HG03342 (cell line): ENCODE data around the gene SPTBN1.
"Not testable (repeated sequence)": the region's sequence is repeated elsewhere in the genome, so short reads cannot be mapped to it uniquely, and the experiment has no call there.

Source experiments
- ATAC-seq: cut with Tn5 transposase; IDR thresholded peaks from one replicate; pipeline ENCODE4 v1.9.1; 2021; ENCODE audit warnings: mild to moderate bottlenecking, moderate library complexity; ENCODE audit not compliant: unreplicated experiment

SPTBN1 gene

DNA sequence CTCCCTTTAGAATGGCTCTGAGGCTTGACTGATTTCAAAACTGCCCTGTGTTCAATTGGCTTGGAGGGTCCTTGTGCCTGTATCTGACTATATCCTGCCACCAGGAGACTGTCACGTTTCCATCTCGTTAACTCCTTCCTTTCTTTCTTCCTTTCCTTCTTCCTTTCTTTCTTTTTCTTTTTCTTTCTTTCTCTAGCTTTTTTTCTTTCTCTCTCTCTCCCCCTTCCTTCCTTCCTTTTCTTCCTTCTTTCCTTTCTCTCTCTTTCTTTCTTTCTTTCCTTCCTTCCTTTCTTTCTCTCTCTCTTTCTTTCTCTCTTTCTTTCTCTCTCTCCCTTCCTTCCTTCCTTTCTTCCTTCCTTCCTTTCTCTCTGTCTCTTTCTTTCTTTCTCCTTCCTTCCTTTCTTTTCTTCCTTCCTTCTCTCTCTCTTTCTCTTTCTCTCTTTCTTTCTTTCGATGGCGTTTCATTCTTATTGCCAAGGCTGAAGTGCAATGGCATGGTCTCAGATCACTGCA lies 229.2 kb downstream of the SPTBN1 start:
- ATAC-seq, result no peak

DNA sequence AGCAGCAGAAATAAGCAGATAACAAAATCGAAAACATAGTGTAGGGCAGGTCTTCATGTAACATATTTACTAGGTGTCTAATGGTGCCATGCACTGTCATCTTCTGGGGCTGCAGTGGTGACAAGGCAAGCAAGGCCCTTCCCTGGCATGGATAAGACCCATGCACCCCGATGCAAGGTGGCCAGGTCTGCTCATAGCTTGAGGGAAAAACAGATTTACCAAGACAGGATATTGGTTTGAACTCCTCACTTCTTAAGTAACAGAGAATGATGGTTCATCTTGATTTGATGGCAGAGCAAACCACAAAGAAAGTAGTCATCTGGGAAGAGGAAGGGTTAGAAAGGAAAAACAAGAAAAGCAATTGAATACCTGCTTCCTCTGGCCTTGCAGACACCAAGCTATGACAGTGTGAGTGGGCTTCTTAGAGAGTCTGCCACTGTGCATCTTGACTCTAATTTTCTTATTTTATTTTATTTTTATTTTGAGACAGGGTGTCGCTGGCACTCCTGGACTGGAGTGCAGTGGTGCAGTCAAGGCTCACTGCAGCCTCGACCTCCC lies 231.5 kb downstream of the SPTBN1 start:
- no peak for ATAC-seq

DNA sequence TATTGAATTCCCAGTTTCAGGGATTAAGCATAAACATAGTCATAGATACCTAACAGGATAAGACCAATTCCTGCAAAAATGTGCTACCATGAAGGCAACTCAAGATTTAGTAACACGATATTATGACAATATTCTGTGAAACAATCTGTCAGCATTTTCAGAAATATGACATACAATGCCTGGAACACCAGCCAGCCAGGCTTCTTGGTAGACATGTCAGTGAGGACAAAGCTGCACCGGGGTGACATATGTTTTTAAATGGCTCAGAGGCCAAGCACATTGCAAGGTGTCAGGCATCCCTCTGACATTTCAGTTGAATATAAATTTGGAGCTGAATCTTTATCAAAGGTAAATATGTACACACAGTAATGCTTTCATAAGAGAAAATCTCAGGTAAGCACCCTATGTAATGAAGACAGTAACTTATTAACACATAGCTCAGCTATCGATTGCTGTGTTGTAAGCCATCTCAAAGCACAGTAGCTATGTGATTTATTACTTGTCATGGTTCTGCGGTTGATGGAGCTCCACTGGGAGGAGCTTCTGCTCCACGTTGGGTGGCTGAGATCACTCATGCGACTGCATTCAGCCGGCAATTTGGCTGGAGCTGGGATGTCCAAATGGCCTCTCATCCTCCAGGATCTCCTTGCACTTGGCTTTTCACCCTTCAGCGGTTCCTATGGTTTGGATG lies 235.5 kb downstream of the SPTBN1 start:
- ATAC-seq, result no peak

DNA sequence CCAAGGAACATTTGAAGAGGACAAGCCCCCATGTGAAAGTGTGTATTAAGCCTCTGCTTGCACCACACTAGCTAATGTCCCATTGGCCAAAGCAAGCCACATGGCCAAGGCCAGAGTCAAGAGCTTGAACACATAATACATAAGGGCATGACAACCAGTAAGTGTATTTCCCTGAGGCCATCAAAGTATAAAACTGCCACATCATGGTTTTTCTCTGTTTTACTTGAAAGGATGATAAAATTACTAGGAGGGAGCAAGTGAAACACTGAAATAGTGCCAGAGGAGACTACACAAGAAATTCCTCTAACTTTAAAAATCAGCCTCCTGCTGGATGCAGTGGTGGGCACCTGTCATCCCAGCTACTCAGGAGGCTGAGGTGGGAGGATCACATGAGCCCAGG lies 236.4 kb downstream of the SPTBN1 start:
- no peak for ATAC-seq

DNA sequence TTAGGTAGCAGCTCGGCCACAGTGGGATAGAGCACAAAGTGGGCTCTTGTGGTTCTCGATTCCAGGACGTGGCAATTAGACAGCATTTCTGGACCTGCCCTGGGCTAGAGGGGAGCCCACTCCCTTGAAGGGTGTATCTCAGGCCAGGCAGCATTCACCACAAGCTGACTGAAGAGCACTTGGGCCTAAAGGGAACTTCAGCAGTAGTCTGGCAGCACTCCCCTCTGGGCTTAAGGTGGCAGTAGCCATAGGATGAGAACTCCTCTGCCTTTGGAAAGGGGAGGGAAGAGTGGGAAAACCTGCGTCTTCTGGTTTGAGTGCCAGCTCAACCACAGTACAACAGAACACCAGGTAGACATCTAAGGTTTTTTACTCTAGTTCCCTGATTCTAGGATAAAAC lies 239.3 kb downstream of the SPTBN1 start:
- no peak for ATAC-seq

DNA sequence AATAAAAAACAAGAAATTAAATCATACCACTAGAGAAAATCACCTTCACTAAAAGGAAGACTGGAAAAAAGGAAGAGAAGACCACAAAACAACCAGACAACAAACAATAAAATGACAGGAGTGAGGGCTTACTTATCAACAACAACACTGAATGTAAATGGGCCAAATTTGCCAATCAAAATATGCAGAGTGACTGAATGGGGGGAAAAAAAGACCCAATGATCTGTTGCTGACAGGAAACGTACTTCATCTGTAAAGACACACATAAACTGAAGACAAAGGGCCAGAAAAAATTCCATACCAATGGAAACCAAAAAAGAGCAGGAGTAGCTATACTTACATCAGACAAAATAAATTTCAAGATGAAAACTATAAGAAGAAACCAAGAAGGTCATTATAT lies 241.8 kb downstream of the SPTBN1 start:
- ATAC-seq, result no peak

DNA sequence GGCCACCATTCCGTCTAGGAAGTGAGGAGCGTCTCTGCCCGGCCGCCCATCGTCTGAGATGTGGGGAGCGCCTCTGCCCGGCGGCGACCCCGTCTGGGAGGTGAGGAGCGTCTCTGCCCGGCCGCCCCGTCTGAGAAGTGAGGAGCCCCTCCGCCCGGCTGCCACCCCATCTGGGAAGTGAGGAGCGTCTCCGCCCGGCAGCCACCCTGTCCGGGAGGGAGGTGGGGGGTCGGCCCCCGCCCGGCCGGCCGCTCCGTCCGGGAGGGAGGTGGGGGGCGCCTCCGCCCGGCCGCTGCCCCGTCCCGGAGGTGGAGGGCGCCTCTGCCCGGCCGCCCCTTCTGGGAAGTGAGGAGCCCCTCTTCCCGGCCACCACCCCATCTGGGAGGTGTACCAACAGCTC lies 242.8 kb downstream of the SPTBN1 start:
- not testable (repeated sequence) for ATAC-seq

DNA sequence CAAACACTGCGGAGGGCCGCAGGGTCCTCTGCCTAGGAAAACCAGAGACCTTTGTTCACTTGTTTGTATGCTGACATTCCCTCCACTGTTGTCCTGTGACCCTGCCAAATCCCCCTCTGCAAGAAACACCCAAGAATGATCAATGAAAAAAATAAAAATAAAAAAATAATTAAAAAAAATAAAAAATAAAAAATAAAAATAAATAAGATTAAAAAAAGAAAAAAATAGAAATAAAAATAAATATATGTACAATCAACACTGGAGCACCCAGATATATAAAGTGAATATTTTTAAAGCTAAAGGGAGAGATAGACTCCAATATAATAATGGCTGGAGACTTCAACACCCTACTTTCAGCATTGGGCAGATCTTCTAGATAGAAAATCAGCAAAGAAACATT lies 243.5 kb downstream of the SPTBN1 start:
- ATAC-seq, result no peak

DNA sequence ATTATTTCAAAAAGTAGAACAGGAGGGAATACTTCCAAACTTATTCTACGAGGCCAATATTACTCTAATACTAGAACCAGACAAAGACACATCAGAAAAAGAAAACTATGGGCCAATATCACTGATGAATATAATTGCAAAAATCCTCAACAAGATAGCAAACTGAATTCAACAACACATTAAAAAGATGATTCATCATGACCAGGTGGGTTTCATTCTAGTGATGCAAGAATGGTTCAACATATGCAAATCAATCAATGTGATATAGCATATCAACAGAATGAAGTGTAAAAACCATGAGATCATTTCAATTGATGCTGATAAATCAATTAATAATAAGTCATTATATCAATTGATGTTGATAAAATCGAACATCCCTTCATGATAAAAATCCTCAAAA lies 244.9 kb downstream of the SPTBN1 start:
- no peak for ATAC-seq

DNA sequence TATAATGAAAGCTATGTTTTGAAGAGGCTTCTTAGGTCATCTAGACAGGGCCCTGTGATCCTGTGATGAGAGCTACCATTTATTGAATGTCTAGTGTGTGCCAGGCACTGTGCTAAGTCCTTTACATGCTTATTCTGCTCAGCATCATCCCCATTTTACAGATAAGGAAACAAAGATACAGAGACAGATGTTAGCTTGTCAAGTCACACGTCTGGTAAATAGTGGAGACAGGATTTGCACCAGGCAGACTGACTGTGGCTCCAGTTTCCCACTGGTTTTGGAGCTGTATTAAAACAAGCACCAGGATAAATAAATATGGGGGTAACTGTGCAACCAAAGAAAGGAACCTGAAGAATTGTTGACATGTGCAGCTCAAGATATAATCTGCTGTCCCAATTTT lies 248.1 kb downstream of the SPTBN1 start:
- ATAC-seq, result no peak

DNA sequence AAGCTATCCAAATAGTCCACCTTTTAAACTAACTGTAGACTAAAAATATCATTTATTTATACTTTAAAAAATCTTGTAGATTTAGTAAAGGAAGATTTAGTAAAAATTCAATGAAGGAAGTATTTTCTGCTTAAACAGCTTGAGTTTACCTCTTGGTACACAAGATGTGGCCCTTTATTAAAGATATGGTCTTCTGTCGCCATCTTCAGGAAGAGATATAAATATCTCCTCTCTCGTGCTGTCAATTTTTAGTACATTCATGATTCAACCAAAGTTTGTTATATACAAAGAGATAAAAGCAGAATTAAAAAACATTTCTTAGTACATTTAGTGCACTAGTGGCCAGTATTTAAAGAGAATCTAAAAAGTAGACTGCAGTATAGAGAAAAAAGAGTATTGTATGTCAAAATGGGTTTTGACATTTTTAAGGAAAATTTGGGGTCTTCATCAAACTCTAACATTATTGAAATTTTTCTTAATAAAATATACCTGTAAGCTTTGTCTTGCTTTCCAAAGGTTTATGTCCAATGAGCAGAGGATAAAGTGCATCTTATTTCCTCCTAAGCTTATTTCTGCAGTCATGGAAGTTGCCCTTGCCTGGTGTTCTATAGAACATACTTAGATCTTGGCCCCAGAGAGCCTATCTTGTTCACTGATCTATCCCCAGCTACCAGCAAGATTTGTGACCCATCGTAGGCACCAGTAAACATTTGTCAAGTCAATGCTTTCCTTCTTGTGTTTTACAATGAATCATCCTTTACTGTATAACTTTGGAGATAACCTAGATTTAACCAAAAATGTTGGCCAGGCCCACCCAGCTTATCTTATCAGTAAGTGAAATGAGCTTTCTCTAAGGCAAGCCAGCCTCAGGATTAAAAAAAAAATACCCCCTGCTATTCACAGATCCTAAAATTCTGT lies 248.8 kb downstream of the SPTBN1 start:
- no peak for ATAC-seq

DNA sequence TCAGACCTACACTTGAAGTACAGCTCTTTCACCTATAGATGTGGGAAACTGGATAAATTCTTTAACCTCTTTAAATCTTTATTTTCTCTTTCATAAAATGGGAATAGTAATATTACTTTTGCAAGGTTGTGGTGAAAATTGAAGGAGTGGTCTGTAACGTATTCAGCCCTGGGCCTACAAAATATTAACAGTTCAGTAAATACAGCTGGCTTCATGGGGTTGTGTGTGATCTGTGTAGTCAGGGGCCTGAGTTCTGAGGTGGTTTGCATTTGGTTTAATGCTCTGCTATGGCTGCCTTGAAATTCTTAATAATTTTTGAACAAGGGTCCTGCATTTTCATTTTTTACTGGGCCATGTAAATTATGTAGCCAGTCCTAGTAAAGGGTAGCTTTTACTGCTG lies 250.5 kb downstream of the SPTBN1 start:
- ATAC-seq, result no peak

DNA sequence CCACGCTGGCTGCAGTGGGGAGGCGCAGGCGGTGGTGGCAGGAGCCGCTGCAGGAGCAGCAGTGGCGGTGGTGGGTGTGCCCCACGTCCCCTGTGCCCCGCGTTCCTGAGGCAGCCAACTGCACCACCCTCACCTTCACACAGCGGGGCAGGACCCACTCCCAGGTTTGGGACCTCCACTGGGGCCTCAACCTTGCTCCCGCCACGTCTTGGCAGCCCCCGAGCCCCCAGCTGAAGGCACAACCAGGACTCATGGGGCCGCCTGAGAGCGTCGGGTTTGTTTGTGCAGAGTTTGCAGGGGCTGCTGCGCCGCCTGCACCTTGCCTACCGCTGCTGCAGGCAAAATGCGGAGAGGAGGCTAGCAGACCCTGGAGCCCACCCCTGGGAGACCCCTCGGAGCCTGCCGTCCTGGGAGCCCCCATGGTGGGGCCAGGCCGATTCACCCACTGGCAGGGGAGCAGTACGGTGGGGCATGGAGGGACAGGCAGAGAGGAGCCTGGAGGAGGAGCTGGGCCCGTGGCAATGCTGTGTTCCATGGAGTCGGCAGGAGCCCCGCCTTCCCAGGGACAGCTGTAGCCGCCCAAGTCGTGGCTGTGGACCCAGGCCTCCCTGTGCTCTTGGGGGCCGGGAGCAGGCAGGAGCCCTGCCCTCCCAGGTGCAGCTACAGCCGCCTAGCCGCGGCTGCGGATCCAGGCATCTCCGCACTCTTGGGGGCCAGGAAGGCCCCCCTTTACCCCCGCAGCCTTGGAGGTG lies 252.6 kb downstream of the SPTBN1 start:
- no peak for ATAC-seq

DNA sequence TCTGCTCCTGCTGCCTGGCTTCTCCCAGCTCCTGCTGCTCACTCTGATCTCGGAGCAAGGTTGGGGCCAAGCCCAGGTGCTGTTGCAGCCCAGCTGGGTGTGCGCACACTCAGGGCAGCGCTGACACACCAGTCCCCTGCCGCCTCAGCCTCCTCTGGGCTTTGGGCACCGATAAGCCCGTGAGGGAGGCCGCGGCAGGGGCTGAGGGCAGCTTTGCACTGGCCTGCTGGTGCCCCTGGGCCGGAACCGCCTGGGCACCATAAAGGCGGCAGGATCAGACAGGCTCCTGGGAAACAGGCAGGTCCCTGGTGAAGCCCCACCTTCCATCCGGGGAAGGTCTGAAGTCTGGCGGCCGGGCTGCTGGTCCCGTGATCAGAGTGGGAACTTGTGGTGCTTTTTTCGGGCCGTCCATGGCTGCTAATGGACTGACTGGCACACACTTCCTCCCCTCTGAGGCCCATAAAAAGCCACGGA lies 253.2 kb downstream of the SPTBN1 start:
- ATAC-seq, result no peak

DNA sequence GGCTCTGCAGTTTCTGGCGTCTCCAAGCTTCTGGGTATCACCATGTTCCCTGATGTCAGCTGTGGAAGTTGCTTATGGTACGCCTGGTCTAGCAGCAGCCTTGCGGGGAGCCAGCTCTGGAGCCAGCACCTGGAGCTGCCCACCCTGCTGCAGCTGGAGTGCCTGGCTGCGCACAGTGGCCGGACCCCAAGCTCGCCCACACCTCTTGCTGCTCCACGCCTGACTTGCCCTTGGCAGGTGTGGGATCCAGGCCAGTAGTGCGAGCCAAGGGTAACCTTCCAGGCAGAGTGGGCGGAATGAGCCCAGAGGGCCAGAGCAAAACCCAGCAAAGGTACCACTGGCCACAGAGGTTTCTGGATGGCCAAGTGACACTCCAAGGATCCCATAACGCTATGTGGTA lies 254.1 kb downstream of the SPTBN1 start:
- no peak for ATAC-seq

DNA sequence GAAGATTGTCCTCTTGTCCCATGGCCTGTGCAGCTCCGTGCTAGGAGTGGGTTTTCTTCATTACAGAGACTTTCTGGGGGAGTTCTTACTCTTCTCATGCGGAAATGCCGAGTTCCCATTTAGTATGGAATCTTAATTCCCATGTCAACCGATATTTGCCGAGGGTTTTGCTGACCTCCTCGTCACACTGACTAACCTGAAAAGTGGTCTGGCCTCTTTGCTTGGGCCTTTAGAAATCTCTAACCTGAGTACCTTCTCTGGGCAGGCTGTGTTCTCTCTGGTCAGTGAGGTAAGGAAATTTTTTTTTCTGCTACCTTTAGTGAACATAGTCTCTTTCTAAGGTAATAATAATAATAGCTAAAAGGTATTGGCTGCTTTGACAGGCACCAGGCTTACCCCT lies 256.4 kb downstream of the SPTBN1 start:
- no peak for ATAC-seq

DNA sequence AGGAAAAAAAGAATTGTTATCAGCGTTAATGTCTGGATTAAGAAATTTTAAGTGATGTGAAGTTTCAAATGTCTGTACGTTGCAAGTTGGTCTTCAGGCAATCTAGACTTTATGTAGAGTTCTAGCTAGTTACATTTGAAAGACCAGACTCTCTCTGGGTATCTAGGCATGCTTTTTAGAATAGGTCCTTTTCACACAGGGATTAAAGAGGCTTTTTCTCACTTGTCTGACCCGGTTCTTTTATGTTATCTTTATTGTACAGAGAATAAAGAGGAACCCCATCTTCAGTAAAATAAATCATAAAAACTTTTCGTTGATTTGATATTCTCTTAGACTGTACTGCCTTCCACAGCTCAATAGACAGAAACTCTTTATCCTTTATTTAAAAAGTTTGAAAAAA lies 258.9 kb downstream of the SPTBN1 start:
- no peak for ATAC-seq

DNA sequence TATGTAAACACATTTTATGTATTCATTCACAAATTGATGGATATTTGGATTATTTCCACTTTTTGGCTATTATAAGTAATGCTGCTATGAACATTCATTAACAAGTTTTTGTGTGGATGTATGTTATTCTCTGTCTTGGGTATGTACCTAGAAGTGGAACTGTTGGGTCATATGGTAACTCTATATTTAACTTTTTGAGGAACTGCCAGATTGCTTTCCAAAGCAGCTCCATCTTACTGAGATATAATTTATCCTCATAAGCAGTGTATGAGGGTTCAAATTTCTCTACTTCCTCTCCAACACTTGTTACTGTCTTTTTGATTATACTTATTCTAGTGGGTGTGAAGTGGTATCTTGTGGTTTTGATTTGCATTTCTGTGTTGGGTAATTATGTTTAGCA lies 260.2 kb downstream of the SPTBN1 start:
- ATAC-seq, result no peak

DNA sequence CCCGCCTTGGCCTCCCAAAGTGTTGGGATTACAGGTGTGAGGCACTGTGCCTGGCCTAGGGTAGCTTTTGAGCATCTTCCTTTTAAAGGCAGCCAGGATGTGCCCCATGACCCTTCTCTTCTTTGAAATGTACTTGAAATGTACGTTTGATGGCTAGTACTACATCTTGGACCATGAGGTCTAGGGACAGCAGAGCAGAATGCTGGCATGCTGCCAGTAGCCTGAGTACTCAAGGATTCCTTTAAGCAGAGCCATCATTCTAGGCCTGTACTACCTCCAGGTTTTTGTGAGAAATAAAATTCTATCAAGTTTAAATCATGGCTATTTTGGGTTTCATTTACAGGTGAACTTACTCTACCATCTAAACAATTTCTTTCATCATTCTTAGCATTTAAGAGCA lies 264.4 kb downstream of the SPTBN1 start:
- no peak for ATAC-seq
